HuH-7 (cell line): ENCODE measurements around the gene MEIKIN.

Experiments used
- DNase-seq: peaks from one replicate; pipeline ENCODE4 v3.0.0; 2011; ENCODE audit warnings: low spot score

Gene MEIKIN

DNA sequence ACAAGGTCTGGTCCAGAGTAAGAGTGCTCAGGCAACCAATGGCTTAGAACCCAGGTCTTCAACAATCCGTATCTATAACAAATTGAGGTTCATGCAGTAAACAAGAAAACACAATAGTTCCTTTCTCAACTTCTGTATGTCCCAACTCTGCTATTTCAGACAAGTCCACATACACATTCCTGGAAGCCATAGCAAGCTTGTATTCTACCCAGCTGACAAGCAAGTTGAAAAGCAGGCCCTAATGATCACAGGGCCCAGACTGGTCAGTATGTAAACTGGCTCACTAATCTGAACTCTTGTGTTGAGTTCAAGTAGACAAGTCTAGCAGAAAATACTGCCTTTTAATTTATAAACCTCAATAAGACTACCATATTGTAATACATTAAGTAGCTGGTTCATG, 175.5 kb downstream of the MEIKIN start:
- DNase-seq: no peak

DNA sequence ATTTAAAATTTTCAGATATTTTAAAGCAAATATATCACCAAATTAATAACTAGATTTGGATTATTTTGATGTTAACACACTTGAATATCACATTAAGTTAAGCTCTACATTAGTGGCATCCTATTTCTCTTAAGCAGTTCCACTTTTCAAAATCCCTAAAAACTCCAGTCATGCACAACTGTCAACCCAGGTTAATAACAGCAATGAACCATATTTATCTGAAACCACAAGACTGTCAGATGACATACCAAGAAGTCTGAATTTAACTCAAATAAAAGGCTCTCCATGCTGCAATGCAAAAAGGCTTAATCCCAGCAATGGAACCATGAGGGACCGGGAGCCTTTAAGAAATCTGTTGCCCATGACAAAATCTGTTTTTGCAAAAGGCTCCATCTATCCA, 176.1 kb downstream of the MEIKIN start:
- no peak for DNase-seq

DNA sequence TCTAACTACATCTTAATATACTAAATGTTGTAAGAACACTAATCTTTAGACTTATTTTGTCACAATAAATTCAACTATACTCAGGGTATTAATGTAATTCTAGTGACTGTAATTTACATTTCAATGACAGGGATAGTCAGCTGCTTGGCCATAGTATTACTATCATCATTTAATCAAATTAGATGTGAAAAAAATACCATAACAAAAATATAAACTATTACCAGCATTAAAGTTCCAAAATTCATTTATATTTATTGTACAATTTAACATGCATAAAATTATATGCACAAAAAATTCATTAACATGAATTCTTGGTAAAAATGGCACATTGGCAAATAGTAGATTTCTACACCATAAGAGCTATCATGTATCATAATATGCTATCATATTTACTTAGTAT, 177.6 kb downstream of the MEIKIN start:
- DNase-seq: no peak

DNA sequence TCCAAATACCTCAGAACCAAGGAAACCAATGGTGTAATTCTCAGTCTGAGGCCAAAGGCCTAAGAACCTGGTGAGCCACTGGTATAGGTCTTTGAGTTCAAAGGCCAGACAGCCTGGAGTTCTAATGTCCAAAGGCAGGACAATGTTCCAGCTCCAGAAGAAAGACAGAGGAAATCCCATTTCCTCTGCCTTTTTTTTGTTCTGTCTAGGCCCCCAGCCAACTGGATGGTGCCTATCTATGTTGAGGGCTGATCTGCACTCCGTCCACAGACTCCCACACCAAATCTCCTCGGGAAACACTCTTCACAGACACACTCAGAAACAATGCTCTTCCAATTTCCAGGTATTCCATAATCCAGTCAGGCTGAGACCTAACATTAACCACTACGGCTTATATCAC, 178.8 kb downstream of the MEIKIN start:
- no peak for DNase-seq

DNA sequence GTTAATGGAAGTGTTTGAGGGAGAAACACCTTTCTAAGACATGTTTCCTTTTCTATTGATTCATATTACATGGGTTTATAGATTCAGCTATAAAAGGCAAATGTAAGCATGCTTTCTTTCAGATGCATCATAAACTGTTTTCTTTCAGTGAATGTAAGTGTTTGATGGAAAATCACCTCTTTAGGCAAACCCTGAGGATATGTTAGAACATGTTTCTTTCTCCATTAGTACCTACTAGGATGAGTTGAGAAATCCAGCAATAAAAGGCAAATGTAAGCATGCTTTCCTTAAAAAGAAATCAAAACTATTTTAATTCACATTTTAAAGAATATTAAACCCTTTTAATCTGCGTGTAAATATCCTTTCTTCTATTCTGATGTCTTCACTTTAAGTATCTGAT, 180.2 kb downstream of the MEIKIN start:
- DNase-seq: no peak

DNA sequence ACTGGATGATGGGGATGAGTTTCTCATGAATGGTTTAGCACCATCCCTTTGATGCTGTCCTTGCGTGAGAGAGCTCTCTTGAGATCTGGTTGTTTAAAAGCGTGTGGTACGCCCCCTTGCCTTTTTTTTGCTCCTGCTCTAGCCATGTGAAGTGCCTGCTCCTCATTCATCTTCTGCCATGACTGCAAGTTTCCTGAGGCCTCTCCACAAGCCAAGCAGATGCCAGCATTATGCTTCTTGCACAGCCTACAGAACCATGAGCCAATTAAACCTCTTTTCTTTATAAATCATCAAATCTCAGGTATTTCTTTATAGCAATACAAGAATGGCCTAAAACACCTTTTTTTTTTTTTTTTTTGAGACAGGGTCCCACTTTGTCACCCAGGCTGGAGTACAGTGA, 181.5 kb downstream of the MEIKIN start:
- DNase-seq: no peak

DNA sequence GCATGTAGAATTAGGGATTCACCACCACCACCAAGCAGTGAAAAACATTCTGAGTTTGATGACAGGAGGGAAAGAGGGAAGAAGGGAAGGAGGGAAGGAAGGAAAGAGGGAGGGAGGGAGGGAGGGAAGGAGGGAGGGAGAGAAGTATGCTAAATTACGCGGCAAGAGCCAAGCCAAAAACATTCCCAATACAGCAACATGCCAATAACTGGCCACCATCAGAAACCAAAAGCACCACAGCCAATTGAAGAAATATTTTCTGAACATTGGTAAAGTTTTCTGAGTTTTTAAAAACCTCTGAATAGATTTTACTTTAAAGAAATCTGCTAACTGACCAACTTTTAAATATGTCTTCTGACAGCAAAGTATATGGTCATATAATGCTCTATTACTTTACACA, 184.7 kb downstream of the MEIKIN start:
- no peak for DNase-seq

DNA sequence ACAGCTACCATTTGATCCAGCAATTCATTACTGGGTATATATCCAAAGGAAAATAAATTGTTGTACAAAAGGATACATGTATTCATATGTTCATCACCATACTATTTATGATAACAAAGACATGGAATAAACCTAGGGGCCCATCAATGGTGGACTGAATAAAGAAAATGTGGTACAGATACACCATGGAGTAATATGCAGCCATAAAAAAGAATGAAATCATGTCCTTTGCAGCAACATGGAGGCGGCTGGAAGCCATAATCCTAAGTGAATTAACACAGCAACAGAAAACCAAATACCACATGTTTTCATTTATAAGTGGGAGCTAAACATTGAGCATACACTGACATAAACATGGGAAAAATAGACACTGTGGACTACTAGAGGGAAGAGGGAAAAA, 185.8 kb downstream of the MEIKIN start:
- DNase-seq: no peak

DNA sequence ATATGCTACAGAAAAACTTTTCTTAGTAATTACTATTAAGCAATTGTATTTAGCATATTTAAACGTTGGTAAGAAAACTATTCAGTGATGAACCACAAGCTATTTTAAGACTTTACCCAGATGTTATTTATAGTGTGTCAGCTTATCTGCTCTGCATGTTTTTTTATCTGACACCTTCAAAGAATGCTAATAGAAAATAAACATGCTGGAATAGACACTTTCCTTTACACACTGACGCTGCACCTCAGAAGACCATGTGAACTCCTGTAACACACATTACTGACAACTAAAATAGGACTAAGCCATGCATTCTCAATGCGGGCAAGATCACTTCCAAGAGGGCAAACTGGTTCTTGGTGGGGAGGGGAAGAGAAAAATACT, 187.0 kb downstream of the MEIKIN start:
- DNase-seq: no peak

DNA sequence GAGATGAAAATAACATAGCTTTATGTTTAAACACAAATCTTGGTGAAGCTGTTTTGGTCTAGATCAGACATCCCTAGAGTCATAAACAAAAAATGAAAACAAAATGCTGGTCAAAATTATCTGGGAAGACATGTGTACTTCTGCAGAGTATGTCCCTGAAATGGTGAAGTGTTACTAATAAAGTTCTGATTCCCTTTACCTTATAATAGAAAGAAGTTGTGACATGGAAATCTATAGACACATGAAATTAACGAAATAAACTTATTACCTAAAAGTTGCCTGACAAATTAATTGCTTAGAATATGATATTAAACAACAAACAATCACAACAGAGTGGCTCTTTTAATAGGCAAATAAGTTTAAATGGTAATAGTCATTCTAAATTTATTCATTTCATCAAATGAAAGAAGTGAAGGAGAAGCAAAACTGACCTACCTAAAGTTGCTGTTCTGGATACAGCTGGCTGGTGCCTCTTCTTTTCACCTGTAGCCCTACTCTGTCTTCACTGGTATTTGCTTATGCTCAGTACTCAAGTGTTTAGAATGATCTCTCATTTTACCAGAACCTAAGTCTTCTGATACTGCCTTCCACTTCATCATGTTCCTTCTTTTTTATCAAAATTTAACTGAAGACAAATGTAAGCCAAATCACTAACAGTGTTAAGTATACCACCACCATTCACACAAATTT, 187.5 kb downstream of the MEIKIN start:
- no peak for DNase-seq
